HepG2 (cell line): ENCODE results near the gene FMNL2. TPM values are rescaled to one million over a fixed set of nuclear protein-coding genes. Genes with fewer than 3 reads are reported as not detected.

ENCODE experiments used
- CENPT ChIP-seq: sonication (generic); formaldehyde crosslinking; IDR thresholded peaks from 2 replicates; pipeline ENCODE4 v1.8.0; 2022; ENCODE audit warnings: low read depth, mild to moderate bottlenecking, moderate library complexity, missing genetic modification reagents
- CREM ChIP-seq, 2 experiments: sonication (generic) in 1 of 2; formaldehyde crosslinking in 1 of 2; IDR thresholded peaks; 2 replicates each; pipeline versions ENCODE4 v1.4.0 to v1.6.1; 2016 to 2020; ENCODE audit warnings: antibody characterized with exemption in 1 of 2, mild to moderate bottlenecking in 1 of 2, missing genetic modification reagents in 1 of 2
- HMG20B ChIP-seq: conservative IDR thresholded peaks from 2 replicates; pipeline ENCODE4 v1.6.1; 2016; ENCODE audit warnings: missing genetic modification reagents, missing compliant biosample characterization
- HNRNPUL1 ChIP-seq: fragments of 200-400 bp; formaldehyde crosslinking; IDR thresholded peaks from 2 replicates; pipeline ENCODE4 v1.6.1; 2017; ENCODE audit warnings: low read depth, mild to moderate bottlenecking, low read length, moderate library complexity
- MIER3 ChIP-seq: IDR thresholded peaks from 2 replicates; pipeline ENCODE4 v1.6.1; 2016; ENCODE audit warnings: missing compliant biosample characterization, borderline replicate concordance
- NCOA5 ChIP-seq: sonication (generic); formaldehyde crosslinking; IDR thresholded peaks from 2 replicates; pipeline ENCODE4 v1.4.0; 2020; ENCODE audit warnings: missing genetic modification reagents
- NR2F2 ChIP-seq: IDR thresholded peaks from 2 replicates; pipeline ENCODE4 v1.6.1; 2012; ENCODE audit warnings: low read depth, inconsistent platforms, borderline replicate concordance
- PHF5A ChIP-seq: IDR thresholded peaks from one replicate; pipeline ENCODE4 v1.6.1; 2018; ENCODE audit warnings: low read depth, missing genetic modification reagents; ENCODE audit not compliant: unreplicated experiment
- SNRNP70 ChIP-seq: fragments of 200-400 bp; formaldehyde crosslinking; IDR thresholded peaks from 2 replicates; pipeline ENCODE4 v1.6.1; 2017; ENCODE audit warnings: mild to moderate bottlenecking, low read depth, low read length, moderate library complexity
- TGIF2 ChIP-seq: IDR thresholded peaks from 2 replicates; pipeline ENCODE4 v1.6.1; 2016; ENCODE audit warnings: control low read depth, missing compliant biosample characterization
- THAP7 ChIP-seq: sonication (generic); formaldehyde crosslinking; IDR thresholded peaks from 2 replicates; pipeline ENCODE4 v1.8.1; 2023; ENCODE audit warnings: mild to moderate bottlenecking, missing genetic modification reagents
- TIGD3 ChIP-seq: sonication (generic); formaldehyde crosslinking; IDR thresholded peaks from 2 replicates; pipeline ENCODE4 v1.5.1; 2020; ENCODE audit warnings: mild to moderate bottlenecking, missing genetic modification reagents, borderline replicate concordance
- ZFP41 ChIP-seq: sonication (generic); formaldehyde crosslinking; IDR thresholded peaks from 2 replicates; pipeline ENCODE4 v1.4.0; 2020; ENCODE audit warnings: mild to moderate bottlenecking, missing genetic modification reagents, borderline replicate concordance
- ZNF646 ChIP-seq: sonication (generic); formaldehyde crosslinking; IDR thresholded peaks from 2 replicates; pipeline ENCODE4 v1.9.0; 2021; ENCODE audit warnings: mild to moderate bottlenecking, missing genetic modification reagents
- polyA plus RNA-seq, 8 experiments: library from polyadenylated mRNA; depleted of rRNA in 3 of 8; stranded (reverse) in 7 of 8; unstranded in 1 of 8; fragments of >200 nt; fragmentation: Illumina TruSeq in 4 of 8; extraction: Trizol in 4 of 8; gene quantifications; 2 replicates each; pipeline versions ENCODE4 v1.2.1 to v1.2.3, GENCODE V29; 2011 to 2016; ENCODE audit warnings: low read depth in 4 of 8, missing spikeins in 1 of 8, mixed read lengths in 1 of 8; ENCODE audit not compliant: insufficient read depth in 1 of 8
- total RNA-seq, 5 experiments: library from RNA; depleted of rRNA; stranded (reverse); fragments of >200 nt; fragmentation: Illumina TruSeq; extraction: Trizol; gene quantifications; 2 replicates each; pipeline ENCODE4 v1.2.3, GENCODE V29; 2016; ENCODE audit warnings: low read depth in 1 of 5
- TF ChIP-seq, protein P1 (sequence below): sonication (generic); formaldehyde crosslinking; IDR thresholded peaks from 2 replicates; pipeline ENCODE4 v1.4.0; 2020; ENCODE audit warnings: missing genetic modification reagents
- TF ChIP-seq, protein P2 (sequence below): sonication (generic); formaldehyde crosslinking; IDR thresholded peaks from 2 replicates; pipeline ENCODE4 v1.4.0; 2020; ENCODE audit warnings: missing genetic modification reagents, borderline replicate concordance

Gene FMNL2
- total and polyA plus RNA-seq, 2 of the 13 experiments (the other 11 are each of a cell fraction or from before 2014, with no cell fraction given), result 66.5 to 67.7 TPM

- TF ChIP-seq THAP7 (CRISPR knock-in tag) (no peak), CENPT (CRISPR knock-in tag) (no peak), HMG20B (CRISPR knock-in tag) (peak; percentile 78; the same call in 1 of the 2 replicates), CREM (IDR thresholded peaks at IDR 0.05) (peak; percentile 83), CREM (CRISPR knock-in tag; IDR thresholded peaks at IDR 0.05) (no peak), SNRNP70 (no peak), HNRNPUL1 (no peak), TIGD3 (CRISPR knock-in tag) (no peak), MIER3 (CRISPR knock-in tag) (peak; percentile 97), NR2F2 (peak; percentile 43; the same call in 1 of the 2 replicates), NCOA5 (CRISPR knock-in tag) (no peak), PHF5A (CRISPR knock-in tag) (peak; percentile 96), TGIF2 (CRISPR knock-in tag) (no peak), ZNF646 (no peak), ZFP41 (CRISPR knock-in tag) (no peak)
- TF ChIP-seq, protein P1, sequence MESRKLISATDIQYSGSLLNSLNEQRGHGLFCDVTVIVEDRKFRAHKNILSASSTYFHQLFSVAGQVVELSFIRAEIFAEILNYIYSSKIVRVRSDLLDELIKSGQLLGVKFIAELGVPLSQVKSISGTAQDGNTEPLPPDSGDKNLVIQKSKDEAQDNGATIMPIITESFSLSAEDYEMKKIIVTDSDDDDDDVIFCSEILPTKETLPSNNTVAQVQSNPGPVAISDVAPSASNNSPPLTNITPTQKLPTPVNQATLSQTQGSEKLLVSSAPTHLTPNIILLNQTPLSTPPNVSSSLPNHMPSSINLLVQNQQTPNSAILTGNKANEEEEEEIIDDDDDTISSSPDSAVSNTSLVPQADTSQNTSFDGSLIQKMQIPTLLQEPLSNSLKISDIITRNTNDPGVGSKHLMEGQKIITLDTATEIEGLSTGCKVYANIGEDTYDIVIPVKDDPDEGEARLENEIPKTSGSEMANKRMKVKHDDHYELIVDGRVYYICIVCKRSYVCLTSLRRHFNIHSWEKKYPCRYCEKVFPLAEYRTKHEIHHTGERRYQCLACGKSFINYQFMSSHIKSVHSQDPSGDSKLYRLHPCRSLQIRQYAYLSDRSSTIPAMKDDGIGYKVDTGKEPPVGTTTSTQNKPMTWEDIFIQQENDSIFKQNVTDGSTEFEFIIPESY, result peak; percentile 78
- TF ChIP-seq, protein P2, sequence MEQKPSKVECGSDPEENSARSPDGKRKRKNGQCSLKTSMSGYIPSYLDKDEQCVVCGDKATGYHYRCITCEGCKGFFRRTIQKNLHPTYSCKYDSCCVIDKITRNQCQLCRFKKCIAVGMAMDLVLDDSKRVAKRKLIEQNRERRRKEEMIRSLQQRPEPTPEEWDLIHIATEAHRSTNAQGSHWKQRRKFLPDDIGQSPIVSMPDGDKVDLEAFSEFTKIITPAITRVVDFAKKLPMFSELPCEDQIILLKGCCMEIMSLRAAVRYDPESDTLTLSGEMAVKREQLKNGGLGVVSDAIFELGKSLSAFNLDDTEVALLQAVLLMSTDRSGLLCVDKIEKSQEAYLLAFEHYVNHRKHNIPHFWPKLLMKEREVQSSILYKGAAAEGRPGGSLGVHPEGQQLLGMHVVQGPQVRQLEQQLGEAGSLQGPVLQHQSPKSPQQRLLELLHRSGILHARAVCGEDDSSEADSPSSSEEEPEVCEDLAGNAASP, result peak; percentile 92
Measured at GRCh38 chr2:152405206-152406118, 70.5 kb downstream of the FMNL2 start (continued).
